ENCODE results near the gene PRAMEF1.

- TF ChIP-seq, protein P1, sequence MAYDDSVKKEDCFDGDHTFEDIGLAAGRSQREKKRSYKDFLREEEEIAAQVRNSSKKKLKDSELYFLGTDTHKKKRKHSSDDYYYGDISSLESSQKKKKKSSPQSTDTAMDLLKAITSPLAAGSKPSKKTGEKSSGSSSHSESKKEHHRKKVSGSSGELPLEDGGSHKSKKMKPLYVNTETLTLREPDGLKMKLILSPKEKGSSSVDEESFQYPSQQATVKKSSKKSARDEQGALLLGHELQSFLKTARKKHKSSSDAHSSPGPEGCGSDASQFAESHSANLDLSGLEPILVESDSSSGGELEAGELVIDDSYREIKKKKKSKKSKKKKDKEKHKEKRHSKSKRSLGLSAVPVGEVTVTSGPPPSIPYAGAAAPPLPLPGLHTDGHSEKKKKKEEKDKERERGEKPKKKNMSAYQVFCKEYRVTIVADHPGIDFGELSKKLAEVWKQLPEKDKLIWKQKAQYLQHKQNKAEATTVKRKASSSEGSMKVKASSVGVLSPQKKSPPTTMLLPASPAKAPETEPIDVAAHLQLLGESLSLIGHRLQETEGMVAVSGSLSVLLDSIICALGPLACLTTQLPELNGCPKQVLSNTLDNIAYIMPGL (CRISPR knock-in tag; IDR thresholded peaks at IDR 0.05), result no peak
- TF ChIP-seq ETV6 (CRISPR knock-in tag; IDR thresholded peaks at IDR 0.05) (no peak), TCF7 (CRISPR knock-in tag; IDR thresholded peaks at IDR 0.05; ENCODE audit: low read depth) (no peak)
- TF ChIP-seq, protein P2, sequence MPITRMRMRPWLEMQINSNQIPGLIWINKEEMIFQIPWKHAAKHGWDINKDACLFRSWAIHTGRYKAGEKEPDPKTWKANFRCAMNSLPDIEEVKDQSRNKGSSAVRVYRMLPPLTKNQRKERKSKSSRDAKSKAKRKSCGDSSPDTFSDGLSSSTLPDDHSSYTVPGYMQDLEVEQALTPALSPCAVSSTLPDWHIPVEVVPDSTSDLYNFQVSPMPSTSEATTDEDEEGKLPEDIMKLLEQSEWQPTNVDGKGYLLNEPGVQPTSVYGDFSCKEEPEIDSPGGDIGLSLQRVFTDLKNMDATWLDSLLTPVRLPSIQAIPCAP (CRISPR knock-in tag; IDR thresholded peaks at IDR 0.05), result no peak
- TF ChIP-seq, protein P3, sequence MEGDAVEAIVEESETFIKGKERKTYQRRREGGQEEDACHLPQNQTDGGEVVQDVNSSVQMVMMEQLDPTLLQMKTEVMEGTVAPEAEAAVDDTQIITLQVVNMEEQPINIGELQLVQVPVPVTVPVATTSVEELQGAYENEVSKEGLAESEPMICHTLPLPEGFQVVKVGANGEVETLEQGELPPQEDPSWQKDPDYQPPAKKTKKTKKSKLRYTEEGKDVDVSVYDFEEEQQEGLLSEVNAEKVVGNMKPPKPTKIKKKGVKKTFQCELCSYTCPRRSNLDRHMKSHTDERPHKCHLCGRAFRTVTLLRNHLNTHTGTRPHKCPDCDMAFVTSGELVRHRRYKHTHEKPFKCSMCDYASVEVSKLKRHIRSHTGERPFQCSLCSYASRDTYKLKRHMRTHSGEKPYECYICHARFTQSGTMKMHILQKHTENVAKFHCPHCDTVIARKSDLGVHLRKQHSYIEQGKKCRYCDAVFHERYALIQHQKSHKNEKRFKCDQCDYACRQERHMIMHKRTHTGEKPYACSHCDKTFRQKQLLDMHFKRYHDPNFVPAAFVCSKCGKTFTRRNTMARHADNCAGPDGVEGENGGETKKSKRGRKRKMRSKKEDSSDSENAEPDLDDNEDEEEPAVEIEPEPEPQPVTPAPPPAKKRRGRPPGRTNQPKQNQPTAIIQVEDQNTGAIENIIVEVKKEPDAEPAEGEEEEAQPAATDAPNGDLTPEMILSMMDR (IDR thresholded peaks at IDR 0.05), result no peak
Measured at GRCh38 chr1:12745992-12746323, 45.2 kb upstream of the PRAMEF1 start, which contains the start of gene CFAP107.

Data from WTC11 (cell line).